IMR-90 (cell line): ENCODE data around the gene MTURN. TPM values are rescaled to one million over a fixed set of nuclear protein-coding genes. Genes with fewer than 3 reads are reported as not detected.

ENCODE experiments used
- ATAC-seq: fragments of 200-7000 bp; cut with Tn5 transposase; 2 replicates; pipeline ENCODE4 v1.9.1; 2020; ENCODE audit warnings: low read depth, mild to moderate bottlenecking, moderate library complexity
- BruUV-seq: library from RNA; stranded (reverse); fragments of 400-500 nt; replicated peaks from 2 replicates; lab custom pipeline; 2021; lab: Mats Ljungman, UMichigan
- CTCF ChIA-PET: fragments of 300-600 bp; formaldehyde crosslinking; extraction: SDS; loops from one replicate; lab custom pipeline; 2021; ENCODE audit warnings: antibody characterized with exemption; lab: Yijun Ruan, JAX
- POLR2A ChIA-PET: fragments of 300-600 bp; sonication (Branson Sonifier 250); formaldehyde crosslinking; loops from one replicate; lab custom pipeline; 2022; ENCODE audit warnings: antibody characterized with exemption; ENCODE audit not compliant: unreplicated experiment; lab: Charles Lee
- DNase-seq: peaks from one replicate; pipeline ENCODE4 v3.0.0; 2013
- H2AFZ ChIP-seq: replicated peaks from 2 replicates; pipeline ENCODE3; 2013; ENCODE audit warnings: low read length, mild to moderate bottlenecking; ENCODE audit not compliant: poor library complexity
- H2AK5ac ChIP-seq: 2 replicates; pipeline ENCODE4 v1.6.1; 2013; ENCODE audit warnings: low read depth, low read length, inconsistent platforms
- H2AK9ac ChIP-seq: replicated peaks from 2 replicates; pipeline ENCODE3; 2013; ENCODE audit warnings: mild to moderate bottlenecking, low read depth, low read length, moderate library complexity; ENCODE audit not compliant: poor library complexity
- H2BK120ac ChIP-seq: 2 replicates; pipeline ENCODE4 v1.6.1; 2013; ENCODE audit warnings: low read depth, low read length, inconsistent platforms
- H2BK15ac ChIP-seq: 3 replicates; pipeline ENCODE4 v1.6.1; 2013; ENCODE audit warnings: low read depth, low read length, inconsistent platforms
- H2BK20ac ChIP-seq: 2 replicates; pipeline ENCODE4 v1.6.1; 2013; ENCODE audit warnings: low read depth, mild to moderate bottlenecking, inconsistent platforms, low read length, moderate library complexity
- H2BK5ac ChIP-seq: 2 replicates; pipeline ENCODE4 v1.6.1; 2013; ENCODE audit warnings: mild to moderate bottlenecking, low read depth, low read length, inconsistent platforms; ENCODE audit not compliant: poor library complexity, severe bottlenecking
- H3K14ac ChIP-seq: replicated peaks from 2 replicates; pipeline ENCODE4 v1.6.1; 2013; ENCODE audit warnings: low read depth, low read length, inconsistent platforms
- H3K18ac ChIP-seq: 2 replicates; pipeline ENCODE4 v1.6.1; 2013; ENCODE audit warnings: low read depth, low read length, control low read depth
- H3K23ac ChIP-seq: 2 replicates; pipeline ENCODE4 v1.6.1; 2013; ENCODE audit warnings: low read depth, low read length, inconsistent platforms
- H3K27ac ChIP-seq: 2 replicates; pipeline ENCODE4 v1.5.1; 2013; ENCODE audit warnings: mild to moderate bottlenecking, control low read depth, low read length; ENCODE audit not compliant: insufficient read depth
- H3K27me3 ChIP-seq: 2 replicates; pipeline ENCODE4 v1.6.1; 2013; ENCODE audit warnings: low read length; ENCODE audit not compliant: control insufficient read depth, insufficient read depth
- H3K36me3 ChIP-seq: 2 replicates; pipeline ENCODE4 v1.6.1; 2013; ENCODE audit warnings: low read length, mixed read lengths; ENCODE audit not compliant: control insufficient read depth, insufficient read depth
- H3K4ac ChIP-seq: 2 replicates; pipeline ENCODE4 v1.6.1; 2013; ENCODE audit warnings: low read depth, low read length, inconsistent platforms
- H3K4me1 ChIP-seq: 2 replicates; pipeline ENCODE4 v1.6.1; 2013; ENCODE audit warnings: low read length, mixed read lengths; ENCODE audit not compliant: control insufficient read depth, insufficient read depth
- H3K4me2 ChIP-seq: 2 replicates; pipeline ENCODE4 v1.6.1; 2013; ENCODE audit warnings: low read depth, mild to moderate bottlenecking, control low read depth, low read length, moderate library complexity
- H3K4me3 ChIP-seq: 2 replicates; pipeline ENCODE4 v1.5.1; 2013; ENCODE audit warnings: low read depth, mild to moderate bottlenecking, control low read depth, low read length, moderate library complexity; ENCODE audit not compliant: insufficient read depth
- H3K56ac ChIP-seq: 2 replicates; pipeline ENCODE4 v1.6.1; 2013; ENCODE audit warnings: low read length, inconsistent platforms; ENCODE audit not compliant: insufficient read depth; ENCODE audit errors: extremely low read depth
- H3K79me1 ChIP-seq, 2 experiments: 2 replicates each; pipeline ENCODE4 v1.6.1; 2013; ENCODE audit warnings: low read length in 2 of 2, inconsistent platforms in 1 of 2, low read depth in 1 of 2
- H3K9ac ChIP-seq: 2 replicates; pipeline ENCODE4 v1.6.1; 2013; ENCODE audit warnings: low read depth, low read length, control low read depth
- H3K9me1 ChIP-seq: 2 replicates; pipeline ENCODE4 v1.6.1; 2013; ENCODE audit warnings: low read length, inconsistent platforms; ENCODE audit not compliant: insufficient read depth
- H3K9me3 ChIP-seq: 2 replicates; pipeline ENCODE4 v1.6.1; 2013; ENCODE audit warnings: low read length; ENCODE audit not compliant: control insufficient read depth, insufficient read depth
- H4K20me1 ChIP-seq: 2 replicates; pipeline ENCODE4 v1.6.1; 2013; ENCODE audit warnings: low read length, inconsistent platforms; ENCODE audit not compliant: insufficient read depth
- H4K5ac ChIP-seq: 2 replicates; pipeline ENCODE4 v1.6.1; 2013; ENCODE audit warnings: mild to moderate bottlenecking, low read depth, low read length, control low read depth
- H4K8ac ChIP-seq, 2 experiments: 2 replicates each; pipeline ENCODE4 v1.6.1; 2013; ENCODE audit warnings: low read depth in 2 of 2, low read length in 2 of 2, control low read depth in 1 of 2, inconsistent platforms in 1 of 2
- H4K91ac ChIP-seq: 2 replicates; pipeline ENCODE4 v1.6.1; 2013; ENCODE audit warnings: low read depth, low read length, inconsistent platforms; ENCODE audit not compliant: insufficient read depth
- BHLHE40 ChIP-seq: fragments of 150-350 bp; IDR thresholded peaks from 2 replicates; pipeline ENCODE4 v1.6.1; 2016; ENCODE audit warnings: mild to moderate bottlenecking, low read depth, low read length
- CEBPB ChIP-seq: IDR thresholded peaks from 2 replicates; pipeline ENCODE4 v1.6.1; 2012; ENCODE audit warnings: low read depth, low read length, improper control_type of control experiment
- CHD1 ChIP-seq: IDR thresholded peaks from 2 replicates; pipeline ENCODE4 v1.6.1; 2012; ENCODE audit warnings: low read depth, low read length, improper control_type of control experiment
- CTCF ChIP-seq: conservative IDR thresholded peaks from 2 replicates; pipeline ENCODE4 v1.5.1; 2012; ENCODE audit warnings: mild to moderate bottlenecking, low read depth, low read length, improper control_type of control experiment
- FOS ChIP-seq: fragments of 150-350 bp; IDR thresholded peaks from 2 replicates; pipeline ENCODE4 v1.6.1; 2016; ENCODE audit warnings: low read depth, low read length
- MAFK ChIP-seq: IDR thresholded peaks from 2 replicates; pipeline ENCODE4 v1.6.1; 2012; ENCODE audit warnings: low read depth, low read length, improper control_type of control experiment
- MAZ ChIP-seq: IDR thresholded peaks from 2 replicates; pipeline ENCODE4 v1.6.1; 2012; ENCODE audit warnings: low read depth, mild to moderate bottlenecking, low read length, improper control_type of control experiment, moderate library complexity, borderline replicate concordance
- MXI1 ChIP-seq: IDR thresholded peaks from 2 replicates; pipeline ENCODE4 v1.6.1; 2012; ENCODE audit warnings: low read depth, mild to moderate bottlenecking, low read length, moderate library complexity, borderline replicate concordance
- NFE2L2 ChIP-seq: fragments of 150-350 bp; IDR thresholded peaks from 2 replicates; pipeline ENCODE4 v1.6.1; 2016; ENCODE audit warnings: low read depth, mild to moderate bottlenecking, low read length
- POLR2A ChIP-seq: IDR thresholded peaks from 2 replicates; pipeline ENCODE4 v1.6.1; 2012; ENCODE audit warnings: mild to moderate bottlenecking, low read depth, low read length
- RAD21 ChIP-seq: IDR thresholded peaks from 2 replicates; pipeline ENCODE4 v1.6.1; 2012; ENCODE audit warnings: low read length, improper control_type of control experiment
- RCOR1 ChIP-seq: IDR thresholded peaks from 2 replicates; pipeline ENCODE4 v1.6.1; 2012; ENCODE audit warnings: mild to moderate bottlenecking, low read length, improper control_type of control experiment; ENCODE audit not compliant: insufficient replicate concordance
- RFX5 ChIP-seq: IDR thresholded peaks from 2 replicates; pipeline ENCODE4 v1.8.0; 2012; ENCODE audit warnings: low read depth, mild to moderate bottlenecking, low read length, moderate library complexity
- SMC3 ChIP-seq: fragments of 150-350 bp; IDR thresholded peaks from 2 replicates; pipeline ENCODE4 v1.6.1; 2016; ENCODE audit warnings: low read depth, mild to moderate bottlenecking, antibody characterized with exemption, low read length, moderate library complexity
- WGBS, 2 experiments: methylation state at CpG; one replicate each; pipeline versions ENCODE4 v1.1.5 to v1.1.7; 2013; ENCODE audit warnings: missing lambda C conversion rate in 2 of 2; ENCODE audit not compliant: insufficient read length in 1 of 2; ENCODE audit errors: extremely low coverage in 2 of 2; 5-methylcytosine and 5-hydroxymethylcytosine counted together
- dilution Hi-C: fragments of 300-500 bp; cut with HindIII; formaldehyde crosslinking; loops from one replicate; pipeline ENCODE4 v1.14.3; 2018; ENCODE audit warnings: low sequenced_read_pairs; ENCODE audit not compliant: unreplicated experiment
- in situ Hi-C: fragments of 300-500 bp; cut with MboI; formaldehyde crosslinking; loops from 3 replicates; pipeline ENCODE4 v1.14.3; 2019; ENCODE audit warnings: low sequenced_read_pairs, inconsistent platforms, mixed read lengths
- intact Hi-C: fragments of 100-400 bp; cut with micrococcal nuclease; formaldehyde crosslinking; loops from 2 replicates; pipeline ENCODE4 v1.10.0; 2022
- polyA plus RNA-seq, 3 experiments: library from polyadenylated mRNA; depleted of rRNA; stranded (reverse); fragments of >200 nt; gene quantifications; 2 replicates each; pipeline ENCODE4 v1.2.3, GENCODE V29; 2012; ENCODE audit warnings: low replicate concordance in 1 of 3
- total RNA-seq: library from RNA; depleted of rRNA; stranded (reverse); fragments of >200 nt; gene quantifications from 2 replicates; pipeline ENCODE4 v1.2.3, GENCODE V29; 2012
- TF ChIP-seq, protein P1 (sequence below): fragments of 150-350 bp; IDR thresholded peaks from 2 replicates; pipeline ENCODE4 v1.6.1; 2017; ENCODE audit warnings: mild to moderate bottlenecking, antibody characterized with exemption, low read length, low read depth
- TF ChIP-seq, protein P2 (sequence below): fragments of 150-350 bp; IDR thresholded peaks from 2 replicates; pipeline ENCODE4 v1.6.1; 2016; ENCODE audit warnings: low read depth, mild to moderate bottlenecking, low read length, moderate library complexity, borderline replicate concordance

The MTURN gene
- total and polyA plus RNA-seq, 2 of the 4 experiments (the other 2 are of a cell fraction) = 2.8 to 5.6 TPM

DNA sequence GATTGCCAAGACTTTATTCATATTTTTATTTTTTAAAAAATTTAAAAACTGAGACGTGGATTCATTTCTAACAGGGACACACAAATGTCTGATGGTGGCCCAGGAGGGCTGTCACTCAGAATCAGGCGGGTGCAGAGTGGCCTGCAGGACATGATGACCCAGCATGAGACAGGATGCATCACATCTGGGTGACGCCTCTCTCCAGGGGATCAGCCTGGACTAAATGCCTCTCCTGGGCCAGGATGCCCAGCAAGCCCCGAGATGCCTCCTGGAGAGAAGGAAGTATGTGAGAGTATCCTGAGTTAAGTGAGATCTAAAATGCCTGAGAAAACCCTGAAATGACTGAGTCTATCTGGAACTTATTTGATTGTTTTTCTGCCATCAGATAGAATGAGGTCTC, 16.9 kb upstream of the MTURN start:
- H3K18ac ChIP-seq = no peak overlapping the region
- no peak overlapping the region for H4K91ac ChIP-seq
- H3K4me2 ChIP-seq = no peak overlapping the region
- DNase-seq (no peak), ATAC-seq (no peak)
- no peak overlapping the region for H3K23ac ChIP-seq
- H3K9me1 ChIP-seq = no peaks in the 10 kb centered on the region
- no peaks in the 10 kb centered on the region for H3K4me1 ChIP-seq
- no peak overlapping the region for H2AFZ ChIP-seq
- POLR2A ChIA-PET = no interaction called here
- H3K56ac ChIP-seq = no peak overlapping the region
- H3K36me3 ChIP-seq = no peaks in the 10 kb centered on the region
- intact Hi-C loops = no loop called here
- dilution Hi-C loops = no loop called here
- CTCF ChIA-PET = no interaction called here
- no peak overlapping the region for H3K9ac ChIP-seq
- TF ChIP-seq MXI1 = no peak
- TF ChIP-seq FOS = no peak
- no peak for TF ChIP-seq SMC3
- no peak for TF ChIP-seq RCOR1
- TF ChIP-seq CEBPB = no peak
- no peak for TF ChIP-seq MAZ
- no peak for TF ChIP-seq MAFK
- no peak for TF ChIP-seq NFE2L2
- TF ChIP-seq BHLHE40 = no peak
- TF ChIP-seq, protein P1, sequence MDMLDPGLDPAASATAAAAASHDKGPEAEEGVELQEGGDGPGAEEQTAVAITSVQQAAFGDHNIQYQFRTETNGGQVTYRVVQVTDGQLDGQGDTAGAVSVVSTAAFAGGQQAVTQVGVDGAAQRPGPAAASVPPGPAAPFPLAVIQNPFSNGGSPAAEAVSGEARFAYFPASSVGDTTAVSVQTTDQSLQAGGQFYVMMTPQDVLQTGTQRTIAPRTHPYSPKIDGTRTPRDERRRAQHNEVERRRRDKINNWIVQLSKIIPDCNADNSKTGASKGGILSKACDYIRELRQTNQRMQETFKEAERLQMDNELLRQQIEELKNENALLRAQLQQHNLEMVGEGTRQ = no peak
- no peak for TF ChIP-seq RFX5
- TF ChIP-seq RAD21 = no peak
- TF ChIP-seq CTCF = no peak
- no peak for TF ChIP-seq CHD1
- TF ChIP-seq POLR2A = no peak
- TF ChIP-seq, protein P2, sequence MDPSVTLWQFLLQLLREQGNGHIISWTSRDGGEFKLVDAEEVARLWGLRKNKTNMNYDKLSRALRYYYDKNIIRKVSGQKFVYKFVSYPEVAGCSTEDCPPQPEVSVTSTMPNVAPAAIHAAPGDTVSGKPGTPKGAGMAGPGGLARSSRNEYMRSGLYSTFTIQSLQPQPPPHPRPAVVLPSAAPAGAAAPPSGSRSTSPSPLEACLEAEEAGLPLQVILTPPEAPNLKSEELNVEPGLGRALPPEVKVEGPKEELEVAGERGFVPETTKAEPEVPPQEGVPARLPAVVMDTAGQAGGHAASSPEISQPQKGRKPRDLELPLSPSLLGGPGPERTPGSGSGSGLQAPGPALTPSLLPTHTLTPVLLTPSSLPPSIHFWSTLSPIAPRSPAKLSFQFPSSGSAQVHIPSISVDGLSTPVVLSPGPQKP = no peak
- H3K4me3 ChIP-seq = no peak overlapping the region
- H3K27ac ChIP-seq = no peak overlapping the region
- H2BK120ac ChIP-seq = no peak overlapping the region
- no peak overlapping the region for H4K8ac ChIP-seq
- H4K20me1 ChIP-seq = no peaks in the 10 kb centered on the region
- in situ Hi-C loops = no loop called here
- no peaks in the 10 kb centered on the region for H3K9me3 ChIP-seq
- no peak overlapping the region for H2BK15ac ChIP-seq
- no peak overlapping the region for H3K4ac ChIP-seq
- no peak overlapping the region for H2AK5ac ChIP-seq
- no peak overlapping the region for H2BK20ac ChIP-seq
- no peaks in the 10 kb centered on the region for H3K79me1 ChIP-seq
- no TSS peak for BruUV-seq
- H3K14ac ChIP-seq = no peak overlapping the region
- H4K5ac ChIP-seq = no peak overlapping the region
- no peak overlapping the region for H2BK5ac ChIP-seq
- WGBS, 2 experiments = no CpG with 5 or more reads among the region's 4 CpGs
- no peaks in the 10 kb centered on the region for H3K27me3 ChIP-seq
- H2AK9ac ChIP-seq = no peak overlapping the region
